Measurements from ENCODE around the gene TPM1. TPM values are rescaled to one million over a fixed set of nuclear protein-coding genes. Genes with fewer than 3 reads are reported as not detected.

TPM1 gene
- total and polyA plus RNA-seq, 2 experiments from 2014 or later = 2,012 to 3,072 TPM

DNA sequence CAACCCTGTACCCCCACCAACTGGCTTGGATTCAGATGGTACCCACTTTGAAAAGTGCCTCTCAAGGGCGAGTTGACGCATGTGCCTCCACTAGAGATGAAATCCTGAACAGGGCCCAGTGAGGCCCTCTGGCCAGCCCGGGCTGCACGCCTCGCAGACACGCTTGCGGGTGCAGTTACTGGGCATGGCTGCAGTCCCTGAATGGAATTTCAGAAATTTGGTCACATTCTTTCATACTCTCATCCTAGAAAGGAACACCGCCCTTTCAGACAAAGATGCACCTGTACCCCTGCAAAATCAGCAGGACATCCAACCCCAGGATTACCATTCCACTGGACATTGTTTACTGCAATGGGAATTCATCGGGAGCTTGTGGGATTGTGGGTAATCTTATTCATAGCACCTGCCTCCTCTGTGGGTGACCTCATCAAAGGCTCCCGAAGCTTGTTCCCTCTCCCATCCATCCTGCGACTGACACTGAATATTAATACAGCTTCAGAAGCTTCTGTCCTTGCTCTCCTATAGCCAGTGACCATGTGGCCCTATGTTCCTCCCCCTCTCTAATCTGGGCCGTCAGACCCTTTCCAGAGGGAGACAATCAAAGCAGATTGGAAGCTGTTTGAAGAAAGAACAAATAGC is 42.5 kb upstream of the TPM1 start:
- Histone ChIP-seq H3K9me3 (ENCODE audit: low read depth) (no peaks in the 10 kb centered on the region), H3K4me1 (ENCODE audit: insufficient read depth) (peaks cover 6% of the 10 kb centered on the region), H3K9ac (no peak overlapping the region), H3K27me3 (replicated peaks; ENCODE audit: insufficient read depth) (no peaks in the 10 kb centered on the region), H3K27ac (no peak overlapping the region), H3K79me2 (ENCODE audit: insufficient read depth) (no peaks in the 10 kb centered on the region), H3K4me2 (ENCODE audit: unreplicated experiment) (no peak overlapping the region), H3F3A (ENCODE audit: insufficient read depth) (peaks cover 7% of the 10 kb centered on the region), H3K4me3 (no peak overlapping the region), H4K20me1 (ENCODE audit: insufficient read depth) (no peaks in the 10 kb centered on the region), H2AFZ (no peak overlapping the region), H3K36me3 (ENCODE audit: low read depth) (no peaks in the 10 kb centered on the region), H3K9me2 (ENCODE audit: insufficient read depth) (no peaks in the 10 kb centered on the region)
- in situ Hi-C loops (cut with MboI) = no loop called here
- TF ChIP-seq EZH2 (IDR thresholded peaks at IDR 0.05; ENCODE audit: insufficient read depth, poor library complexity, severe bottlenecking) = no peak
- no peak for TF ChIP-seq EZH2phosphoT487 (IDR thresholded peaks at IDR 0.05; ENCODE audit: insufficient read depth, low read depth)
- 89 to 90% methylated on average over 12 of the region's 12 CpGs for WGBS, 2 experiments (ENCODE audit: low coverage in 1 of 2, low lambda C conversion rate in 2 of 2, missing lambda C conversion rate in 2 of 2)
- DNase-seq = no peak

DNA sequence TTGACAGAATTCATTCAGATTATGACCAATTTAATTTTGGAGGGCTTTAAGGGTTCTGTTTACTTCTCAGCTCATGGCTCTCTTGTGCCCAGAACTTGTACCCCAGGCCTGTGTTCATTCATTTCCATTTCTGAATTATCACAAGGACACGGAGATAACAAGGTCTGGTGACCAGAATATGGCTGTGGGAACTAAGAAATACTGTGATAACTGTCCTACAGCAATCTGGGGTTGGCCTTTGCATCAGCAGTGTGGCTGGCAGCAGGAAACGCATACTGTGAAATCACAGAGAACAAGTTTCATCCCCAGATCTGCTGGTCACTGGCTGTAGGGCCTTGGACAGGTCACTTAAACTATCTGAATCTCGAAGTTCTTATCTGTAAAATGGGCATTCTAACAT is 41.8 kb upstream of the TPM1 start:
- H3K9me3 ChIP-seq (ENCODE audit: low read depth) = no peaks in the 10 kb centered on the region
- H3K27me3 ChIP-seq (replicated peaks; ENCODE audit: insufficient read depth) = no peaks in the 10 kb centered on the region
- H3F3A ChIP-seq (ENCODE audit: insufficient read depth) = peaks cover under 1% of the 10 kb centered on the region; the same call in 1 of the 2 replicates
- H3K4me2 ChIP-seq (ENCODE audit: unreplicated experiment) = no peak overlapping the region
- no peak overlapping the region for H3K27ac ChIP-seq
- no peak for DNase-seq
- in situ Hi-C loops (cut with MboI) = no loop called here
- H3K36me3 ChIP-seq (ENCODE audit: low read depth) = no peaks in the 10 kb centered on the region
- no peak overlapping the region for H2AFZ ChIP-seq
- no peaks in the 10 kb centered on the region for H3K9me2 ChIP-seq (ENCODE audit: insufficient read depth)
- no peak for TF ChIP-seq EZH2 (IDR thresholded peaks at IDR 0.05; ENCODE audit: insufficient read depth, poor library complexity, severe bottlenecking)
- TF ChIP-seq EZH2phosphoT487 (IDR thresholded peaks at IDR 0.05; ENCODE audit: insufficient read depth, low read depth) = no peak
- H4K20me1 ChIP-seq (ENCODE audit: insufficient read depth) = no peaks in the 10 kb centered on the region
- WGBS, 2 experiments (ENCODE audit: low coverage in 1 of 2, low lambda C conversion rate in 2 of 2, missing lambda C conversion rate in 2 of 2) = 65 to 69% methylated on average over 3 of the region's 3 CpGs
- H3K4me1 ChIP-seq (ENCODE audit: insufficient read depth) = no peaks in the 10 kb centered on the region
- H3K79me2 ChIP-seq (ENCODE audit: insufficient read depth) = no peaks in the 10 kb centered on the region
- H3K4me3 ChIP-seq = no peak overlapping the region
- no peak overlapping the region for H3K9ac ChIP-seq

DNA sequence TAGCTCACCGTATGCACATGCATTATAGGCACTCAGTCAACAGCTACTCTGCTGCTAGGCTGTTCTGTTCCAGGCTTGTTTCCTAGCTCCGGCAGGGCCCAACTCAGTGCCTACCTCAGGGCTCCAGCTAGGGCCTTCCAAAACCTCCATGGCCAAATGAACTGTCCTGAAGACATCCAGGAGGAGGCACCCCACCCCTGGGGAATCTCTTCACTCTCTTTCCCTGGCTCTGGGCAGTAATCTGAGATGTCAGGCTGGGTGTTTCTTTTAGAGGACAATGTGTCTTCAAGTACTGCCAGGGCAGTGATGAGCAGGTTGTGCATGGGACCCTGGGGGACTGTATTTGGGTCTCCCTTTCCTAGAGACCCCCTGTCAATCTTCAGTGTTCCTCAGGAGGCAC is 38.3 kb upstream of the TPM1 start:
- in situ Hi-C loops (cut with MboI) = no loop called here
- TF ChIP-seq EZH2phosphoT487 (IDR thresholded peaks at IDR 0.05; ENCODE audit: insufficient read depth, low read depth) = no peak
- no peak for TF ChIP-seq EZH2 (IDR thresholded peaks at IDR 0.05; ENCODE audit: insufficient read depth, poor library complexity, severe bottlenecking)

DNA sequence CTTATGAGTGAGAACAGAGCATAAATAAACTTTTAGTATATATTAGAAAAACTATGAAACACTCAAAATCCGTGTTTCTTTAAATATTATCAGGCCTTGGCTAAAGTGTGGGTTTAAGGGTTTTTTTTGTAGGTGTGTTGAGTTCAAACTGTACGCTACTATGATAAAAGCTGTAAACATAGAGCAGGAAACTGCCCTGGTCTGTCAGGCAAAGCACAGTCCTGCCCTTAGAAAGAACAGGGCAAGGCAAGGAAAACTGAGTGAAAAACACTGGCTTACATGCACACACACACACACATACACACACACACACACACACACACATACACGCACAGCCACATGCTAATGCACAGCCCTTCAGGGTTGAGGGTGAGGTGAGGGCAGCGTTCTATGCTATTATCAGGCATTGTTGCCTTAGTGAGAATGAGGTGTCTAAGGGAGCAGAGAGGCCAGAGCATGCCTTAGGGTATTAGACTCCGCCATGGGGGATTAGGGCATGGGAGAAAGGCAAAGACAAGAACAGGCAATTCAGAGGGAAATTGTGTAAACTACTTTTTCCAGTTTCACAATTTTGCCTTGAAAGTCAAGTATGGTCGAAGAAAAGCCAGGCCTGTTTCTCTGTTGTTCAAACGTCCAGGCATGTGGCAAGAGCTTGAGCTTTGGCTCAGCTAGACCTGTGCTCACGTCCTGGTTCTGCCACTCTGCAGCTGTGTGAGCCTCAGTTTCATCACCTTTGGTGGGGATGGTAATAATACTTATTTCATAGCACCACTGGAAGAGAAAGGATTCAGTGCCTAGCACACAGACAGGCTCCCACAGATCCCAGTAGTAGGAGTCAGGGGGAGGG is 36.3 kb upstream of the TPM1 start:
- TF ChIP-seq EZH2 (IDR thresholded peaks at IDR 0.05; ENCODE audit: insufficient read depth, poor library complexity, severe bottlenecking) = no peak
- no peak for TF ChIP-seq EZH2phosphoT487 (IDR thresholded peaks at IDR 0.05; ENCODE audit: insufficient read depth, low read depth)
- 74 to 80% methylated on average over 8 of the region's 8 CpGs for WGBS, 2 experiments (ENCODE audit: low coverage in 1 of 2, low lambda C conversion rate in 2 of 2, missing lambda C conversion rate in 2 of 2)
- no peaks in the 10 kb centered on the region for H3K79me2 ChIP-seq (ENCODE audit: insufficient read depth)
- H3K4me2 ChIP-seq (ENCODE audit: unreplicated experiment) = no peak overlapping the region
- no peak overlapping the region for H3K9ac ChIP-seq
- no peak for DNase-seq
- no peak overlapping the region for H3K4me3 ChIP-seq
- H3K9me2 ChIP-seq (ENCODE audit: insufficient read depth) = no peaks in the 10 kb centered on the region
- H3F3A ChIP-seq (ENCODE audit: insufficient read depth) = no peaks in the 10 kb centered on the region
- no peaks in the 10 kb centered on the region for H3K4me1 ChIP-seq (ENCODE audit: insufficient read depth)
- no peaks in the 10 kb centered on the region for H3K36me3 ChIP-seq (ENCODE audit: low read depth)
- no peaks in the 10 kb centered on the region for H4K20me1 ChIP-seq (ENCODE audit: insufficient read depth)
- no peaks in the 10 kb centered on the region for H3K9me3 ChIP-seq (ENCODE audit: low read depth)
- H2AFZ ChIP-seq = no peak overlapping the region
- no peak overlapping the region for H3K27ac ChIP-seq
- H3K27me3 ChIP-seq (replicated peaks; ENCODE audit: insufficient read depth) = no peaks in the 10 kb centered on the region
- in situ Hi-C loops (cut with MboI) = no loop called here

More for the DNA sequence above, 38.3 kb upstream of the TPM1 start:
- no peaks in the 10 kb centered on the region for H3K4me1 ChIP-seq (ENCODE audit: insufficient read depth)
- H3K9ac ChIP-seq = no peak overlapping the region
- H3K9me2 ChIP-seq (ENCODE audit: insufficient read depth) = no peaks in the 10 kb centered on the region
- no peaks in the 10 kb centered on the region for H3K9me3 ChIP-seq (ENCODE audit: low read depth)
- no peaks in the 10 kb centered on the region for H3K36me3 ChIP-seq (ENCODE audit: low read depth)
- no peak overlapping the region for H3K4me2 ChIP-seq (ENCODE audit: unreplicated experiment)
- no peaks in the 10 kb centered on the region for H3F3A ChIP-seq (ENCODE audit: insufficient read depth)
- WGBS, 2 experiments (ENCODE audit: low coverage in 1 of 2, low lambda C conversion rate in 2 of 2, missing lambda C conversion rate in 2 of 2) = 93% methylated on average over 2 of the region's 2 CpGs
- no peaks in the 10 kb centered on the region for H3K79me2 ChIP-seq (ENCODE audit: insufficient read depth)
- no peak overlapping the region for H3K27ac ChIP-seq
- peak; percentile 23 for DNase-seq
- no peaks in the 10 kb centered on the region for H3K27me3 ChIP-seq (replicated peaks; ENCODE audit: insufficient read depth)
- no peaks in the 10 kb centered on the region for H4K20me1 ChIP-seq (ENCODE audit: insufficient read depth)
- H2AFZ ChIP-seq = no peak overlapping the region
- H3K4me3 ChIP-seq = no peak overlapping the region

Measured in GM23248 (cell line).